ENCODE results near the gene TOB1. TPM values are rescaled to one million over a fixed set of nuclear protein-coding genes. Genes with fewer than 3 reads are reported as not detected.

Gene TOB1
- polyA plus RNA-seq, 1 of the 3 experiments (the other 2 are of a cell fraction): 19.3 TPM

GRCh38 chr17:50899005-50899460 lies 32.9 kb upstream of the TOB1 start:
- Histone ChIP-seq H3K36me3 (replicated peaks in 1 of 2; ENCODE audit: control insufficient read depth in 1 of 2, insufficient read depth in 2 of 2, low read length in 1 of 2) (no peaks in the 10 kb centered on the region), H3K4me1 (ENCODE audit: control insufficient read depth in 1 of 2, insufficient read depth in 2 of 2, low read depth in 1 of 2, low read length in 1 of 2) (peaks cover 2 to 16% of the 10 kb centered on the region in 2 experiments), H3K4me2 (no peak overlapping the region), H3K9me3 (no peaks in the 10 kb centered on the region), H3K79me2 (ENCODE audit: insufficient read depth) (no peaks in the 10 kb centered on the region), H3K27ac (ENCODE audit: low read depth in 2 of 2, low read length in 1 of 2) (no peak overlapping the region), H4K20me1 (ENCODE audit: insufficient read depth) (no peaks in the 10 kb centered on the region), H3K27me3 (ENCODE audit: insufficient read depth) (no peaks in the 10 kb centered on the region), H3K9me2 (no peaks in the 10 kb centered on the region), H3K4me3 (ENCODE audit: low read depth in 2 of 2, low read length in 1 of 2) (no peak overlapping the region), H3F3A (replicated peaks; ENCODE audit: insufficient read depth) (no peaks in the 10 kb centered on the region), H3K9ac (no peak overlapping the region), H2AFZ (ENCODE audit: low read depth) (no peak overlapping the region)
- TF ChIP-seq CTCF (IDR thresholded peaks at IDR 0.05) (no peak), GATA2 (CRISPR knock-in tag; IDR thresholded peaks at IDR 0.05) (no peak), RXRA (IDR thresholded peaks at IDR 0.05; ENCODE audit: borderline replicate concordance, low read depth) (no peak), EP300 (IDR thresholded peaks at IDR 0.05; ENCODE audit: borderline replicate concordance in 1 of 2, low read depth in 1 of 2, low read length in 1 of 2) (no peak), JUND (IDR thresholded peaks at IDR 0.05) (no peak), NRF1 (IDR thresholded peaks at IDR 0.05; ENCODE audit: low read depth, low read length) (no peak), EZH2phosphoT487 (IDR thresholded peaks at IDR 0.05; ENCODE audit: borderline replicate concordance, low read depth) (no peak), NFIC (IDR thresholded peaks at IDR 0.05; ENCODE audit: borderline replicate concordance) (no peak), ELF1 (IDR thresholded peaks at IDR 0.05) (no peak), TEAD4 (IDR thresholded peaks at IDR 0.05; ENCODE audit: borderline replicate concordance, insufficient read depth) (no peak), TAF1 (IDR thresholded peaks at IDR 0.05; ENCODE audit: borderline replicate concordance, low read depth, low read length) (no peak), REST (IDR thresholded peaks at IDR 0.05; ENCODE audit: low read depth, low read length) (no peak), IRF3 (IDR thresholded peaks at IDR 0.05; ENCODE audit: low read depth, low read length) (no peak), CHD2 (IDR thresholded peaks at IDR 0.05; ENCODE audit: low read length, partially characterized antibody) (no peak)
- CTCF ChIA-PET: interaction anchor here (1.1 to 2.3 kb wide), 5 partner anchors 9 to 51 kb away, joined by 4 to 6 read pairs (median 5); no protein-coding TSS in a partner anchor
- WGBS (ENCODE audit: low lambda C conversion rate): 89% methylated on average over 6 of the region's 6 CpGs
- POLR2A ChIA-PET: interaction anchor here (1.0 kb wide), 1 partner anchor 33 kb away, joined by 5 read pairs; the partner anchor contains the start of gene TOB1
- no peak for DNase-seq
